Measurements from ENCODE around the gene RCOR2.

RCOR2 gene

GRCh38 chr11:63907808-63908530 is 9.0 kb downstream of the RCOR2 start:
- no peak for DNase-seq (ENCODE audit: low read depth in 2 of 2)

GRCh38 chr11:63907063-63907462 is 9.9 kb downstream of the RCOR2 start:
- DNase-seq (ENCODE audit: low read depth in 2 of 2) = no peak

- no peak for DNase-seq (ENCODE audit: low read depth in 2 of 2)
Observed at GRCh38 chr11:63906585-63906984, 10.4 kb downstream of the RCOR2 start.

GRCh38 chr11:63906087-63906486 is 10.9 kb downstream of the RCOR2 start:
- no peak for DNase-seq (ENCODE audit: low read depth in 2 of 2)

- DNase-seq (ENCODE audit: low read depth in 2 of 2) = no peak
Observed at GRCh38 chr11:63905179-63905578, 11.8 kb downstream of the RCOR2 start.

- no peak for DNase-seq (ENCODE audit: low read depth in 2 of 2)
Observed at GRCh38 chr11:63904743-63905142, 12.2 kb downstream of the RCOR2 start.

GRCh38 chr11:63903884-63904283 is 13.1 kb downstream of the RCOR2 start:
- DNase-seq (ENCODE audit: low read depth in 2 of 2) = no peak

GRCh38 chr11:63901660-63902059 is 15.3 kb downstream of the RCOR2 start:
- no peak for DNase-seq (ENCODE audit: low read depth in 2 of 2)

- DNase-seq (ENCODE audit: low read depth in 2 of 2) = no peak
Observed at GRCh38 chr11:63897459-63898146, 19.4 kb downstream of the RCOR2 start.

- no peak for DNase-seq (ENCODE audit: low read depth in 2 of 2)
Observed at GRCh38 chr11:63896071-63896470, 20.9 kb downstream of the RCOR2 start.

GRCh38 chr11:63893355-63893754 is 23.6 kb downstream of the RCOR2 start:
- no peak for DNase-seq (ENCODE audit: low read depth in 2 of 2)

GRCh38 chr11:63892228-63892627 is 24.7 kb downstream of the RCOR2 start:
- no peak for DNase-seq (ENCODE audit: low read depth in 2 of 2)

- DNase-seq (ENCODE audit: low read depth in 2 of 2) = no peak
Observed at GRCh38 chr11:63890368-63890767, 26.6 kb downstream of the RCOR2 start.

GRCh38 chr11:63889344-63889743 is 27.6 kb downstream of the RCOR2 start:
- no peak for DNase-seq (ENCODE audit: low read depth in 2 of 2)

- peak; percentile 42 for DNase-seq (ENCODE audit: low read depth in 2 of 2)
Observed at GRCh38 chr11:63888170-63889086, 28.5 kb downstream of the RCOR2 start.

- no peak for DNase-seq (ENCODE audit: low read depth in 2 of 2)
Observed at GRCh38 chr11:63887386-63887999, 29.5 kb downstream of the RCOR2 start.

GRCh38 chr11:63884196-63884932 is 32.6 kb downstream of the RCOR2 start:
- DNase-seq (ENCODE audit: low read depth in 2 of 2) = no peak

GRCh38 chr11:63883791-63884190 is 33.2 kb downstream of the RCOR2 start:
- DNase-seq (ENCODE audit: low read depth in 2 of 2) = no peak

- DNase-seq (ENCODE audit: low read depth in 2 of 2) = no peak
Observed at GRCh38 chr11:63882555-63883242, 34.3 kb downstream of the RCOR2 start.

GRCh38 chr11:63880403-63880790 is 36.6 kb downstream of the RCOR2 start:
- DNase-seq (ENCODE audit: low read depth in 2 of 2) = no peak
